Erythroblast (primary cell): ENCODE measurements around the gene GPSM1.
A peak's percentile ranks its signal among the peaks of the same experiment; 100 is the strongest.

ENCODE experiments used
- DNase-seq, 2 experiments: peaks; one replicate each; lab custom pipeline; 2025; lab: John Stamatoyannopoulos, UW
- GATA1 ChIP-seq: IDR thresholded peaks from 2 replicates; pipeline ENCODE4 v1.6.1; 2011; ENCODE audit warnings: low read depth, mild to moderate bottlenecking, control low read depth, low read length, moderate library complexity
- POLR2A ChIP-seq: IDR thresholded peaks from 2 replicates; pipeline ENCODE4 v1.6.1; 2011; ENCODE audit warnings: mild to moderate bottlenecking, low read length

The GPSM1 gene

DNA sequence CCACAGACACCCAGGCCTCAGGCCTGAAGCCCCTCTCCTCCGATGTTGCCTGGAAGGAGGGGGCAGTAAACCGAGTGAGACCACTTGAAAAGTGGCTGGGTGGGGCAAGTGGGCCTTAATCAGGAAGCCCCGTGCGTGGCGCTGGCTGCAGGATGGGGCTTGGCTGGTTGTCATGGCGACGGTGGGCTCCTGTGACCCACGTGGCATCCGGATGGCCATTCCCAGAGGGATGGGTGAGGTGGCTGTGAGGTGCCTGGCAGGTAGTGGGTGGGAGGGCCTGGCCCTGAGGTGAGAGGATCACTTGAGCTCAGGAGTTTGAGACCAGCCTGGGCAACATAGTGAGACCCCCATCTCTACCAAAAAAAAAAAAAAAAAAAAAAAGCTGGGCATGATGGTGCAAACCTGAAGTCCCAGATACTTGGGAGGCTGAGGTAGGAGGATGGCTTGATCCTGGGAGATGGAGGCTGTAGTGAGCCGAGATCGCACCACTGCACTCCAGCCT is 5.2 kb downstream of the GPSM1 start:
- no peak for TF ChIP-seq POLR2A
- no peak for TF ChIP-seq GATA1
- no peak for DNase-seq

DNA sequence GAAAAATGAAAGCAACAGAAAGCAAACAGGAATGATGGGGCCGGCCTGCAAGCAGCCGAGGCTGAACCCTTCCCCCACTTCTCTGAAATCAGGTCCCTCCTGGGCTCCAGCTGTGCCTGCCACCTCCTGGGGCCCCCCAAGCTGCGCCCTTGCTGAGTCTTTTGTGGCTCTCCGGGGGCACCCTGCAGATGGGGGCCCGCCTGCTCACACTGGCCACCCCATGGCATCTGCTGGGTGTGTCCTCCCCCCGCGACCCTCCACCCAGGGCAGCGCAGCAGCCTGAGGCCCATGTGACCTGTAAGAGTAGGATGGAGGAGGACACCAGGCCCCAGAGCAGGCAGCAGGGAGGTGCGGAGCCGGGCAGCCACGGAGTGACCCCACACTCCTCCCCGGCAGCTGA is 5.7 kb downstream of the GPSM1 start:
- no peak for TF ChIP-seq GATA1
- TF ChIP-seq POLR2A = no peak
- no peak for DNase-seq

DNA sequence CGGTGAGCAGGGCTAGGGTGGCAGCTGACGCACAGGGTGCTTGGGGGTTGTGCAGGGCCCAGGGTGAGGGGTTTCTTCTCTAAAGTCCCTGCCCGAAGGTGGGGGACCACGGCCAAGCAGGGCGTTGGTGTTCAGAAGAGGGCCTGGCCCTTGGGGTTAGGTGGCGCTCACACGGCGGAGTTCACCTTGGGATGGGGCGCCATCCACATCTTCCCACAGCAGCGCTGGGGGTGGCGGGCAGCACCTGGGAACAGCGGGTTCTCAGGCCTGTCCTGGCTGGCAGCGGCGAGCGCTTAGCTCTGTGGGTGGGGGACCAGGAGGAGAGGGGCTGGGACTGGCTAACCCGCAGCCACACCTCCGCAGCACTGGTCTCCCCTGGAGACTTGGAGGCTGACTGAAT is 6.1 kb downstream of the GPSM1 start:
- no peak for DNase-seq
- TF ChIP-seq GATA1 = no peak
- TF ChIP-seq POLR2A = no peak

DNA sequence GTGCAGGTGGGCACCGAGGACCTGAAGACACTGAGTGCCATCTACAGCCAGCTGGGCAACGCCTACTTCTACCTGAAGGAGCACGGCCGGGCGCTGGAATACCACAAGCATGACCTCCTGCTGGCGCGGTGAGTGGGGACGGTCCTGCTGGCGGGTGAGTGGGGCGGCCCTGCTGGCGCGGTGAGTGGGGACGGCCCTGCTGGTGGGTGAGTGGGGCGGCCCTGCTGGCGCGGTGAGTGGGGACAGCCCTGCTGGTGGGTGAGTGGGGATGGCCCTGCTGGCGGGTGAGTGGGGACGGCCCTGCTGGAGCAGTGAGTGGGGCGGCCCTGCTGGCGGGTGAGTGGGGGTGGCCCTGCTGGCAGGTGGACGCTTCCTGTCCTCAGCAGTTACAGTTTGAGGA is 7.2 kb downstream of the GPSM1 start:
- DNase-seq = no peak
- no peak for TF ChIP-seq POLR2A
- no peak for TF ChIP-seq GATA1

DNA sequence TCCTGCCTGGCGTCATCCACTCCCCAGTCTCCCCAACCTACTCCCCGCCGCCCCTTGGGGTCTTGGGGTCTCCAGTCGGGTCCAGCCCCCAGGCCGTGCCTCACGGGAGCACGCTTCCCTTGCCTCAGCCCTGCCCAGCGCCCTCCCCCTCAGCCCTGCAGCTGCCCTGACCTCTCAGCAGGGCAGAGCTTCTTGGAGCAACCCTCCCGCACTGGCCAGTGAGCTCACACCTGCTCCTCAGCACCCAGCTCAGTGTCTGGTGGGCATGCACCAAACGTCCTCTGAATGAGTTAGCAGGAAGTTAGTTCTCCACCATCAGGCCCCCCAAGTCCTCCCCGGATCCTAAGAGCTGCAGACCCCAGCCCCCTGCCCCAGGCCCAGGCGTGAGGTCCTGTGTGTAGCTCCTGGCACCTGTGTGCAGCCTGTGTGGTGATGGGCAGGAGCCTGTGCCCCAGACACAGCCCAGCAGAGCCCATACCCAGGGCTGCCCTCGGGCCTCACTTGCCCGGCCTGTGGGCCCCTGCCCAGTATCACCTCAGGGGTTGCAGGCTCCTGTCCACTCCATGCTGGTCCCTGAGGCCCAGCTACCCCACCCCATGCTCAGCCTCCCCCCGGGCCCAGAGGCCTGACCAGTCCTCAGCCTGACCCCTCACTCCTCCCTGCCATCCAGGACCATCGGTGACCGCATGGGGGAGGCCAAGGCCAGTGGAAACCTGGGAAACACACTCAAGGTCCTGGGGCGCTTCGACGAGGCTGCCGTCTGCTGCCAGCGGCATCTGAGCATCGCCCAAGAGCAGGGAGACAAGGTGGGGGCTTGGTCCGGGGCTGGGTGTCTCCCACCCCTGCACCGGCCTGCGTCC is 8.2 kb downstream of the GPSM1 start:
- TF ChIP-seq GATA1 (no peak), POLR2A (no peak)

DNA sequence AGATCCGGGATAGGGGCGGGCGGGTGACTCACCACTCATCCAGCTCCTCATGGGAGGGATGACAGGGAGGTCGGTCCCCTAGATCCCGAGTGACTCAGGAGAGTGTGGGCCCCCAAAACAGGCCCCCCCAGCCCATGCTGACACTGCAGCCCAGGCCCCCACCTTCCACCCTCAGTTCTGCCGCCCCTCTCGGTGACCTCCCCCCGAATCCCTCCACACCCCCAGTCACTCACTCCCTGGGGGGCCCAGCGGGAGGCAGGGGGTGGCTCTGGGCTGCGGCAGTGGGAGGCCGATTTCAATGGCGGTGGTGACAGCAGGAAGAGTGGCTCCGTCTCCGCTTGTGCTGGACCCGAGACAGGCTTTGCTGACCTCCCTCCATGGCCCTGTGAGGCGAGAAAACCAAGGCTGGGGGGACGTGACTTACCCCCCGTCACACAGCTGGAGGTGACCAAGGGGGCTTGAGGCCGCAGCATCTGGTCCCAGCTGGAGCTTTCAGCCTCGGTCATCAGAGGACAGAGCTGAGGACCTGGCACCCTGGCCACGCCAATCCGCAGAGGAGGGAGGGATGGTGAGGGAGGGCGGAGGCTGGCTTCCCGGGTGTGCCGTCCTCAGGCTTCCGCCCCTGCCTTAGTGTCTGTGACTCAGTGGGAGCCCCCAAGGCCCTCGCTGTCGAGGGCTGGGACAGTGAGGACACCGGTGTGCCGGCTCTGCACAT is 9.0 kb downstream of the GPSM1 start:
- DNase-seq = no peak
- no peak for TF ChIP-seq POLR2A
- TF ChIP-seq GATA1 = no peak

More for the DNA sequence above, 8.2 kb downstream of the GPSM1 start:
- DNase-seq = no peak

DNA sequence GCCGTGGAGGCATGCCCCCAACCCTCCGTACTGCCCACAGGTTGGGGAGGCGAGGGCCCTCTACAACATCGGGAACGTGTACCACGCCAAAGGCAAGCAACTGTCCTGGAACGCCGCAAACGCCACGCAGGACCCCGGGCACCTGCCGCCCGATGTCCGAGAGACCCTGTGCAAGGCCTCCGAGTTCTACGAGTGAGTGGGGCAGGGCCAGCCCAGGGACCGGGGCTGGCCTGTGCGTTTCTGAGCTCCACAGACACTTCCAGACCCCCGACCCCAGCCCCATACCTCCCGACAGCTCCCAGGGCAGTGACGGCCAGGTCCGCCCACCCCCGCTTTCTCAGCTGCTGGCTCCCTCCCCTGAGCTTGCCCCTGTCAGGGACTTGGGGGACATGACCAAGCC is 9.5 kb downstream of the GPSM1 start:
- TF ChIP-seq POLR2A (no peak), GATA1 (no peak)
- no peak for DNase-seq

DNA sequence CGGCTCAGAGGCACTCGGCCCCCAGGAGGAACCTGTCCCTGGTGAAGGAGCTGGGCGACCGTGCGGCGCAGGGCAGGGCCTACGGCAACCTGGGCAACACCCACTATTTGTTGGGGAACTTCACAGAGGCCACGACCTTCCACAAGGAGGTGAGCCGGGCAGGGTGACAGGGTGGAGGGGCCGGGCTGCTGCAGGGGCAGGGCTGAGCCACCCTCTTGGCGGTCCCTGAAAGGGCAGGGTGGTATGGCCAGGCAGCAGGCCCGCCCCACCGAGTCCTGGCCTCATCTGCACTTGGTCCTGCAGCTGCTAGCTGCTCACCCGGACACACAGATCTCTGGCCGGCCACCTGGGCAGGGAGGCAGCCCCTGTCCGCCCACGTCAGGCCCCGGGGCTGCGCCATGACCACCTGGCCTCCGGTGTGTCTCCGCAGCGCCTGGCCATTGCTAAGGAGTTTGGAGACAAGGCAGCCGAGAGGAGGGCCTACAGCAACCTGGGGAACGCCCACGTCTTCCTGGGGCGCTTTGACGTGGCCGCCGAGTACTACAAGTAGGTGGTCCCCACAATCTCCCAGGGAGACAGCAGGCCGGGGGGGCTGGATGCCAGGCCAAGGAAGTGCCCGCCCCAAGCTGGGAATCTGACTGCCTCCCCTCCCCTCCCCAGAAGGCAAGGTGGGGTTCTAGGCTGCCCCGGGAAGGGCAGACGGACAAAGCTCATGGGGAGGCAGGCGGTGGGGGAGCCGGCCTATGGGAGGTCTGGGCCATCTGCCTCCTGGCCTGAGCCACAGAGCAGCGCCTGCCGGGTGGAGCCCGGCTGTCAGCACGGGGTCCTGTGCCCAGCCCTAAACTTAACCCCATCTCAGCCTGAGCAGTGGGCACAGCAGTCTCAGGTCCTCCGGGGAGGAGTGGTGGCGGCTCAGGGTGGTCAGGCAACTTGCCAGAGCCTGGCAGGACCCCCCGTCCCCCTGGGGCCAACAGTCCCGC is 10.4 kb downstream of the GPSM1 start:
- no peak for DNase-seq
- no peak for TF ChIP-seq POLR2A
- TF ChIP-seq GATA1 = no peak

DNA sequence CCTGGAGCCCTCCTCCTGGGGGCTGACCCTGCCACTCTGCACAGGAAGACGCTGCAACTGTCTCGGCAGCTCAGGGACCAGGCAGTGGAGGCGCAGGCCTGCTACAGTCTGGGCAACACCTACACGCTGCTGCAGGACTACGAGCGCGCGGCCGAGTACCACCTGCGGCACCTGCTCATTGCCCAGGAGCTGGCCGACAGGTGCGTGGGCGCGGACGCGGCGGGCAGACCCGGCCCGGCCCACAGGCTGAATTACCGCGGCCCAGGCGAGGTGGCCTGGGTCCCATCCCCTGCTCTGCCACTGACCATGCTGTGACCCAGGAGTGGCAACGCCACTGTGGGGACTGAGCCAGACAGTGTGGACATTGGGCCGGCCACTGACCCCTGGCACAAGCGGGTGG is 11.2 kb downstream of the GPSM1 start:
- no peak for DNase-seq
- TF ChIP-seq GATA1 (no peak), POLR2A (no peak)

DNA sequence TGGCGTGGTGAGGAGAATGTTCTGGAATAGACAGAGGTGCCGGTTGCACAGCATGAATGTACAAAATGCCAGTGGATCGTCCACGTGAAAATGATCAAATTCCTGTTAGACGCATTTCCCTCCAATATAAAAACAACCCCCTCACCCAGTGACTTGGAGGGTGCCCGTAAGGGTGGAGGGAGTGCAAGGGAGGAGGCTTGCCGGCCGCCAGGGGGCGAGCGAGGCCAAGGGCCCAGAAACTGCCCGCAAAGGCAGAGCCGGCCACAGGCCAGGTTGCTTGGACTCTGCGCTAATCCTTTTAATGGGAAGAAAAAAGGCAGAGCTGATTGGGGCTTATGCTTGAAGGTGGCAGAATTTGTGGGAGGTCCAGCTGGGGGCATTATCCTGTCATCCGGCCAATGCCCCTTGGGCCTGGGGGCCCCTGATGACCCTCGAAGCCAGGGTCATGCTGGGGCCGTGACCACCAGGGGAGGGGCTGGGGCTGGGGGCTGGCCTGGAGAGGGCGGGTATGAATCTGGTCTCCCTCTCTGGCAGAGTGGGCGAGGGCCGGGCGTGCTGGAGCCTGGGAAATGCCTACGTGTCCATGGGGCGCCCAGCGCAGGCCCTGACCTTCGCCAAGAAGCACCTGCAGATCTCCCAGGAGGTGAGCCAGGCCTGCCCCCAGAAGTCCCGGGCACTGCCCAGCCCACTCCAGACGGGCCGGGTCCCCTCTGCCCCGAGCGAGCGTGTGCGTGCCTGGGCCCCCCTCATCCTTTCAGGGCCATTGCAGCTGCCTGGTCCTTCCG is 12.0 kb downstream of the GPSM1 start:
- no peak for TF ChIP-seq POLR2A
- TF ChIP-seq GATA1 = no peak
- DNase-seq = peak; percentile 79 to 89

DNA sequence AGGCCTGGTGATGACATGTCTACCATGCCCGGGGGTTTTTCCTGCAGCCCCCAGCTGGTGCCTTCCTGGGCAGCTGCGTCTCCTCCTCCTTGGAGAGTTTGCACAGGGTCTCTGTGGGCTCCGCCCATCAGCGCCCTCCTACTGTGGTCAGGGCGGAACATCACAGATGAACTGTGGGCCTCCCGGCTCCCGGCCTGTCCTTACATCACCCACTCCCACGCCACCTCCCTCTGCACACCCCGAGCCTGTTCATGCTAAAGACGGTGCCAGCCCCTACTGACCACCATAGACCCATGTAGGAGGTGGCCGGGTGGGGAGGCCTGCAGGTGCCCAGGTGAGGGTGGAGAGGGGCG is 12.6 kb downstream of the GPSM1 start:
- no peak for DNase-seq
- TF ChIP-seq GATA1 (no peak), POLR2A (no peak)

DNA sequence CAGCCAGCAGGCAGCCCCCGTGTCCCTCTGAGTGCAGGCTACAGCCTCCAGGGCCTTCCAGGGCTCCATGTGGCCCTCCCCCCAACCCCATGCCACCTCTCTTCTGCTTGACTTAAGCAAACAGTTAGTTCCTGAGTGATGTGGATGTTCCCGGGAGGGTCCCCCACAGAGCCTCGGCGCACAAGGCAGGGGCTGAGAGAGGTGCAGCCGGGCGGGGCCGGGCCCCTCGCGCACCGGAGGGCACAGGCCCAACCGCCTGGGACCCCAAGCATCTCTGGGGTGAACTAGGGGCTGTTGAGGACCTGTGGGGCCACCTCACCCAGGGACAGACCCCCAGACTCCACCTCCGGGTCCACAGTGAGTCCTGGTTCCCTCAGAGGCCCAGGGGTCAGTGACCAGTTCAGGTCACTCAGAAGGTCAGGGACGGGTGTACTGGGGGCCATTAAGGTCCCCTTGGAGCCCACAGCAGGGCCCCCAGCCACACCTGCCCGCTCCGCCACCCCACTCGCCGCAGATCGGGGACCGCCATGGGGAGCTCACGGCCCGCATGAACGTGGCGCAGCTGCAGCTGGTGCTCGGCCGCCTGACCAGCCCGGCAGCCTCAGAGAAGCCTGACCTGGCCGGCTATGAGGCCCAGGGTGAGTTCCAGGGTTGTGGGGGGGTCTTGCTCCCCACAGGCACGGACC is 13.2 kb downstream of the GPSM1 start:
- DNase-seq = no peak
- TF ChIP-seq GATA1 = no peak
- no peak for TF ChIP-seq POLR2A
